ENCODE data around the gene RNASE7. TPM values are rescaled to one million over a fixed set of nuclear protein-coding genes. Genes with fewer than 3 reads are reported as not detected.

The RNASE7 gene
- total RNA-seq, 2 donors from 2014 or later: 1.0 TPM; not detected in 1

GRCh38 chr14:21043974-21044618 is 1.9 kb downstream of the RNASE7 start:
- Histone ChIP-seq H3K4me1 (peaks cover 65% of the 10 kb centered on the region), H3K4me3 (no peak overlapping the region), H3K9me3 (no peaks in the 10 kb centered on the region), H3K27me3 (no peaks in the 10 kb centered on the region), H3K36me3 (replicated peaks in 1 of 2; ENCODE audit: insufficient read depth in 1 of 2, low read depth in 2 of 2) (no peaks in the 10 kb centered on the region), H3K27ac (peak overlapping the region; percentile 31 to 76 (median 74))
- intact Hi-C loops (cut with DNase I): no loop called here
- TF ChIP-seq CTCF (IDR thresholded peaks at IDR 0.05): no peak
- TF ChIP-seq POLR2A (IDR thresholded peaks at IDR 0.05): no peak
- 32 to 39% methylated on average over 6 of the region's 6 CpGs for WGBS, 2 donors
- ATAC-seq: peak; percentile 13
- DNase-seq: peak in 2 of 4 donors; percentile 35 to 38

DNA sequence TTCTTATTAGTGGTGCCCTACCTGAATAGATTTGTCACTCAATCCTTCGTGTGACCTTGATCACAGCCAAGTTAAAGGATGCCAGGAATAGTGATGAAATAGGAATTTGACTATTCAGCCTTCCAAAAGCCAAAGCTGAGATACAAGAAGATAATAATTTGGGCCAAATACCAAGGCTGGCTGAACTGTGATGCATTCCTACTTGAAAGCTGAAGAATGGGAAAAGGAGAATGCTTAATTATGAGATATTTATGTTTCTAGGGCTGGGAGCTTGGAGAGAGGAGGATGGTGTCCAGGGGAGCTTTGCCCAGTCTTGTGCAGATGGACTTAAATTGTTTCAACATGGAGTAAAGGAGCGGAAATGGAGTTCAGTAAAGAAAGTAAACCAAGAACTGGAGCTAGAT is 5.2 kb downstream of the RNASE7 start:
- TF ChIP-seq CTCF (IDR thresholded peaks at IDR 0.05) (no peak), POLR2A (IDR thresholded peaks at IDR 0.05) (no peak)
- H3K27ac ChIP-seq: peak overlapping the region in 3 of 4 donors; percentile 48 to 61 (median 59)
- H3K4me3 ChIP-seq: no peak overlapping the region
- intact Hi-C loops (cut with DNase I): no loop called here
- WGBS, 2 donors: 49 to 54% methylated on average over 2 of the region's 2 CpGs
- ATAC-seq (no peak), DNase-seq (no peak)
- no peaks in the 10 kb centered on the region for H3K27me3 ChIP-seq
- H3K9me3 ChIP-seq: no peaks in the 10 kb centered on the region
- H3K4me1 ChIP-seq: peaks cover 50% of the 10 kb centered on the region
- H3K36me3 ChIP-seq (replicated peaks in 1 of 2; ENCODE audit: insufficient read depth in 1 of 2, low read depth in 2 of 2): no peaks in the 10 kb centered on the region

- TF ChIP-seq CTCF (IDR thresholded peaks at IDR 0.05): no peak
- TF ChIP-seq POLR2A (IDR thresholded peaks at IDR 0.05): no peak
- Histone ChIP-seq H3K4me1 (peaks cover 43% of the 10 kb centered on the region), H3K27me3 (no peaks in the 10 kb centered on the region), H3K4me3 (no peak overlapping the region), H3K27ac (peak overlapping the region; percentile 47 to 61 (median 54)), H3K9me3 (no peaks in the 10 kb centered on the region), H3K36me3 (replicated peaks in 1 of 2; ENCODE audit: insufficient read depth in 1 of 2, low read depth in 2 of 2) (no peaks in the 10 kb centered on the region)
- ATAC-seq: peak; percentile 57
- intact Hi-C loops (cut with DNase I): no loop called here
- peak in 2 of 4 donors; percentile 38 to 53 for DNase-seq
- WGBS, 2 donors: 24 to 30% methylated on average over 2 of the region's 2 CpGs
These were observed 6.5 kb downstream of the RNASE7 start for GRCh38 chr14:21048638-21049037.

DNA sequence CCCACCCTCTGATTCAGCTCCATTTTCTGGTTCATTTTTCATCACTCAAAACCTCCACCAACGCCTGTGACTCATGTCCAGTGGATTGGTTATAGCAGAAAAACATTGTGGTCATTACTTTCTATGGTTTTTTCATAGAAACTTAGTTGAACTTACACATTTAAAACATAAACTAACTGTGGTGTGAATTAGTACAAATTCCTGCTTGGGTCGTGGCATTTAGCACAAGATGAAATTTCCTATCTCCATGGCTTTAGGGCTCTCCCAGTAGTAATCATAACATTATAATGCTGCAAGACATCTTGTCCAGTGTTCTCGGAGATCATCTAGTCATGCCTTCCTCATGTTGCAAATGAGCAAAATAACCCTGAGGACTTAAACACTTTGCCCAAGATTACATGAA is 7.1 kb downstream of the RNASE7 start:
- Histone ChIP-seq H3K4me3 (no peak overlapping the region), H3K4me1 (peaks cover 43% of the 10 kb centered on the region), H3K27ac (peak overlapping the region in 3 of 4 donors; percentile 22 to 59 (median 48)), H3K36me3 (replicated peaks in 1 of 2; ENCODE audit: insufficient read depth in 1 of 2, low read depth in 2 of 2) (no peaks in the 10 kb centered on the region), H3K9me3 (no peaks in the 10 kb centered on the region), H3K27me3 (no peaks in the 10 kb centered on the region)
- 72 to 73% methylated on average over 3 of the region's 3 CpGs for WGBS, 2 donors
- TF ChIP-seq POLR2A (IDR thresholded peaks at IDR 0.05) (no peak), CTCF (IDR thresholded peaks at IDR 0.05) (no peak)
- DNase-seq: no peak
- ATAC-seq: no peak
- intact Hi-C loops (cut with DNase I): no loop called here

DNA sequence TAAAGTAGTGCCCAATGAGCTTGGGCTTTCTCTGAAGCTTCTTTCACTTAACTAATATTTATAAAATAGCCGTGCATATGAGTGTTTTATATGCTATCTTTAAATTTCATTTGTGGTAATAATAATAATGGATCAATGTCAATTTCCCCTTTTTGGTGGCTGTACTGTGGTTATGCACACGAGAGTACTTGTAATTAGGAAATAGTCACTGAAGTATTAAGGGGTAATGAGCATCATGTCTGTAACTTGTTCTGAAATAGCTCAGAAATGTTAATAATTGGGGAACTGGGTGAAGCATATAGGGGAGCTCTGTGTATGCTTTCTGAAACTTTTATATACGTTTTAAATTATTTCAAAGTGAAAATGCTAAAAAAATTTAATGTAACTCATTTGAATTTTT is 8.4 kb downstream of the RNASE7 start:
- WGBS, 2 donors: 67 to 74% methylated on average over 3 of the region's 3 CpGs
- no peak for ATAC-seq
- DNase-seq: no peak
- Histone ChIP-seq H3K27me3 (no peaks in the 10 kb centered on the region), H3K27ac (peak overlapping the region in 1 of 4 donors; percentile 4), H3K9me3 (no peaks in the 10 kb centered on the region), H3K4me3 (no peak overlapping the region), H3K36me3 (replicated peaks in 1 of 2; ENCODE audit: insufficient read depth in 1 of 2, low read depth in 2 of 2) (no peaks in the 10 kb centered on the region), H3K4me1 (peaks cover 53% of the 10 kb centered on the region)
- no peak for TF ChIP-seq CTCF (IDR thresholded peaks at IDR 0.05)
- TF ChIP-seq POLR2A (IDR thresholded peaks at IDR 0.05): no peak
- intact Hi-C loops (cut with DNase I): no loop called here

All from body of pancreas (tissue), 4 donors.